IPS DF 4.7 (cell line): ENCODE measurements around the gene TPD52L1.
"Not testable (repeated sequence)": the region's sequence is repeated elsewhere in the genome, so short reads cannot be mapped to it uniquely, and the experiment has no call there.

Experiments
- DNase-seq: peaks from one replicate; pipeline ENCODE4 v3.0.0-alpha.2; 2013; ENCODE audit warnings: low spot score; ENCODE audit errors: extremely low read depth

The TPD52L1 gene

DNA sequence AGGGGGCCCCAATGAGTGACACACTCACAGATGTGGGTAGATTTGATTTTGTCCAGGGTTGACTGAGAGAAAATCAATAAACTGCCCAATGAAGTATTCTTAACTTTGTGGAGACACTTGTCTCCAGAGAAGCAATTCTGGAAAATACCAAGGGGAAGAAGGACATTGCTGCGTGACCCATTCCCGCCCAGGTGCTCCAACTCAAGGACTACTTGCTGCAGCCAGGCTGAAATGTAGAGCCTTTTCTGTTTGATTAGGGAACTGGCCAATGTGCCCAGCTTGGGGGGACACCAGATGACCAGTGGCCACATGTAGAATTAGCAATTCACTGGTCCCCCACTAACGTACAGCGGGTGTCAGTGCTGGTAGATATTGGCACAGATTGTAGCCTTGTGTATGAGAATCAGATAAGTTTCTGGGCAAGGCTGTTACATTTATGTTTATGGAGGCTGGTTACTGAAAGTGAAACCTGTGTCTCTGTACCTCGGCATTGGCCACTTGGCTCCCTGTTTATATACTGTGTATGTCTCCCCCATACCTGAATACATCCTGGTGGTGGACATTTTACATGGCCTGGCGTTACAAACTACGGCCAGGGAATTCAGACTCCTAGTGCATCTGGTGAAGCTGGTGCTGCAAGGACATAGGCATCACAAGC, 115.9 kb downstream of the TPD52L1 start:
- DNase-seq, result no peak

DNA sequence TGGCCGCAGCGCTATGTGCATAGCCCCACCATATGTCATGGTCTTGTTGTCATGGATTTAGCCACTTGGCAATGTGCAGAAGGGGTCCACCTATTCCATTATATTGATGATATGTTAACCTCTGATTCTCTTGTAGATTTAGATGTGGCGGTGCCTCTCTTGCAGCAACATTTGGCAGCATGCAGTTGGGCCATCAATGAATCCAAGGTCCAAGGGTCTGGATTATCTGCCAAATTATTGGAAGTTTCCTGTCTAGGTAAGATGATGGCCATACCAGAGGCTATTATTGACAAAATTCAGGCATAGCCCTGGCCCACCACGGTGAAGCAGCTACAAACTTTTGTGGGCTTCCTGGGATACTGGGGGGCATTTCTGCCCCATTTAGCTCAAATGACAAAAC, 116.8 kb downstream of the TPD52L1 start:
- DNase-seq, result no peak

DNA sequence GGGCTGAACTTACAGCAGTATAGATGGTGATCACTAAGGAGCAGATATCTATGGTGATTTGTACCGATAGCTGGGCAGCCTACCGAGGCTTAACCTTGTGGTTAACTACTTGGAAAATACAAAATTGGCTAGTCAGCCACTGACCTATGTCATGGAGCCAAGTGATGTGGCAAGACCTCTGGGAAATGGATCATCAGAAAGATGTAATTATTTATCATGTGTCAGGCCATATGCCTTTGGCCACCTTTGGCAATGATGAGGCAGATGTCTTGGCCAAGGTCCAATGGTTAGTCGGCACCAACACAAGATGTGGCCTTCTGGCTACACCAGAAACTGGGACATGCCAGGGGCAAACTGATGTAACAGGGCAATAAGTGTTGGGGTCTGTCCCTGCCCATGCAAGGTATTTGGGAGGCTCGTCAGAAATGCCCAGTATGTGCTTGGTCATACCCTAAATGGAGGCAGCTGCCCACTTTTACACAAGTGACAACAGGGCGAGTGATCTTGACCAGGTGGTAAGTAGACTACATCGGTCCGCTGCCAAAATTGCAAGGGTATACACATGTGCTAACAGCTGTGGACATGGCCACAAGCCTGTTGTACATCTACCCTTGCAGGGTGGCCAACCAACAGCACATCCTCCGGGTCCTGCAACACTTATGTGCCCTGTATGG, 118.0 kb downstream of the TPD52L1 start:
- DNase-seq, result no peak

DNA sequence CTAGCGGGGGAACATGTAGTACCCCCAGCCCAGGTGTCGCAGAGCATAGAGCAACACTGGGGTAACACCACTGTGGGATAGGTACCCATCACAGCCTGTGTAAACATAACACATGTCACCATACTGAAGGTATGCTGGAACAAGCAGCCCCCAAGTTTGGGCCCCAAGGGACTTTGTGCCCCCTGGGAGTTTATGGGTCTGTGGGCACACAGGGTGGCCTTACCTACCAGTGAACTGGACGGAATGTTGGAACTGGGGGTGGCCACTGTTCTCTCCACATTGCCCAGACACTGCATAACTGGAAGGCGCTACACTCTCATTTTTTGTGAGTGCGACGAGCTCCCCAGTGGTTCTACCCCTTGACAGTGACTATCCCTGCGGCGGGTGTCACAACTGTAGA, 119.7 kb downstream of the TPD52L1 start:
- DNase-seq, result no peak

DNA sequence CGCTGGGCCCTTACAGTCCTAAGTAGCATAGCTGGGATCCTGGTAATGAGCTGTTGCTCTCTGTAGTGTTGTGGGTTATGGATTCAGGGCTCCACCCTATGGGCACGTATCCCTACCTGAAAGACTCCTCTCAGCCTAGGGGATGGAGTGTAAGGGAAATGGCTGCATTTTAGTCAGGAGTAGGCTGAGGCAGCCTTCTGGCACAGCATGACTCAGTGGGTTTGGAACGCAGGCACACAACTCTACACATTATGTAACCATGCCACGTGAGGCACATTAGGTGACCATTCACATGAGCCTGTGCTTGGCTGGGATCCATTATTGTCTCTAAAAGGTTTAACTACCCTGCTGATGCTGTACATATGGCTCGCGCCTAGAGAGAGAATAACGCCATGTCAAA, 120.4 kb downstream of the TPD52L1 start:
- DNase-seq, result no peak

DNA sequence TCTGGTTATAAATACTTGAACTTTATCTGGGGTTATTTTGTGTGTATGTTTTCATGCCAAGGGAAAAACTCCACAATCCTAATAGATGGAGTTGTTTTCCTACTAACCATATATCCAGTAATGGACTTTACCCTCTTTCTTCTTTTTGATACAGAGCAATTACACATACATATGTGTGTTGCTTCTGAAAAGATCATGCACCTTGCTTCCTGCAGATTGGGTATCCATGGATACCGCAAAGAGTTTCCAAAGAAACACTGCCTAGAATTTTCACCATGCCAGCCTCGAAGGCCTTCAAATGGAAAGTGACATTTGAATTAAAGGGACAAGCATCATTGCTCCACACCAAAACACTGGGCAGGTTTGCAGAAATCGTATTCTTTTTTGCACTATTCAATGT, 121.4 kb downstream of the TPD52L1 start:
- no peak for DNase-seq

DNA sequence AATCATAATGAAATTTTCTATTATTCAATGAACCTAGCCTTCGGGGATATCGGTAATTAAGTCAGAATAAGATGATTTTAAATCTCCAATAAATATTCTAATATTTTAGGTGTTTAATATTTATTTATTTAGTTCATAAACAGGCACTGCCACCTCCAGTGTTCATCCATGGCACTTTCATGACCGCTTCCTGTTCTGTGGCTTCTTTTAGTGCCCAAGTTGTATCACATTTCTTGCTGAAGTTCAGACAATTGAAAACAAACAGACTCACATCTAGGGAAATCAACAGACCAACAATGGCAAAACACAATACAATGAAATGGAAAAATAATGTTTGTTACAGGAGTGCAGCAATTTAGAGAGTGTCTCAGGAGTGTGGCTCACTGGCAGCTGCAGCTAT, 122.2 kb downstream of the TPD52L1 start:
- no peak for DNase-seq

DNA sequence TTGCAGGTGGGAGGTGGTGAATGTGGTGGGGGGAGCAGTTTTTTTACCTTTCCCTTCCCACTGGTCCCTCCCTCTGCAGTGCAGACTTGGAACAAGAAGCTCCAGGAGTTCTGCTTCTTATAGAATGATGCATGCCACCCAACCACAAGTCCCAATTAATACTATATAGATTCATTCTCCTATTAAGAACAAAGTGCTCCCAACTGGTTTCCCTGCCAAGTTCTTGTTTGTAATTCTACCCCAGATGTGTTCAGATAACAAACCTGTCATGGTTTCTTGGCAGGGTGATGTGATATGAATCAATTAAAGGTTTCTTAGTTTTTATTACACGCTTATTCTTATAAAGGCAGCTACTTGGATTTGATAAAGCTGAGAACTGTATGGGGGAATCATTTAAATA, 124.3 kb downstream of the TPD52L1 start:
- no peak for DNase-seq

DNA sequence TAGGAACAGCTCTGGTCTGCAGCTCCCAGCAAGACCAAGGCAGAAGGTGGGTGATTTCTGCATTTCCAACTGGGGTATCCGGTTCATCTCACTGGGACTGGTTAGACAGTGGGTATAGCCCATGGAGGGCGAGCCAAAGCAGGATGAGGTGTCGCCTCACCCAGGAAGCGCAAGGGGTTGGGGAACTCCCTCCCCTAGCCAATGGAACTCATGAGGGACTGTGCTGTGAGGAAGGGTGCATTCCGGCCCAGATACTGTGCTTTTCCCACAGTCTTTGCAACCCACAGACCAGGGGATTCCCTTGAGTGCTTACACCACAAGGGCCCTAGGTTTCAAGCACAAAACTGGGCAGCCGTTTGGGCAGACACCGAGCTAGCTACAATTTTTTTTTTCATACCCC, 126.4 kb downstream of the TPD52L1 start:
- DNase-seq, result no peak

DNA sequence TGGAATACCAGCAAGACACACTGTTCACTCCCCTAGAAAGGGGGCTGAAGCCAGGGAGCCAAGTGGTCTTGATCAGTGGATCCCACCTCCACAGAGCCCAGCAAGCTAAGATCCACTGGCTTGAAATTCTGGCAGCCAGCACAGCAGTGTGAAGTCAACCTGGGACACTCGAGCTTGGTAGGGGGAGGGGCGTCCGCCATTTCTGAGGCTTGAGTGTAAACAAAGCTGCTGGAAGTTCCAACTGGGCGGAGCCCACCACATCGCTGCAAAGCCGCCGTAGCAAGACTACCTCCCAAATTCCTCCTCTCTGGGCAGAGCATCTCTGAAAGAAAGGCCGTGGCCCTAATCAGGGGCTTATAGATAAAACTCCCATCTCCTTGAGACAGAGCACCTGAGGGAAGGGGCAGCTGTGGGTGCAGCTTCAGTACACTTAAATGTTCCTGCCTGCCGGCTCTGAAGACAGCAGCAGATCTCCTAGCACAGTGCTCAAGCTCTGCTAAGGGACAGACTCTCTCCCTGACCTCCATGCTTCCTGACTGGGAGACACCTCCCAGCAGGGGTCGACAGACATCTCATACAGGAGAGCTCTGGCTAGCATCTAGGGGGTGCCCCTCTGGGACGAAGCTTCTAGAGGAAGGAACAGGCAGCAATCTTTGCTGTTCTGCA, 126.9 kb downstream of the TPD52L1 start:
- not testable (repeated sequence) for DNase-seq

DNA sequence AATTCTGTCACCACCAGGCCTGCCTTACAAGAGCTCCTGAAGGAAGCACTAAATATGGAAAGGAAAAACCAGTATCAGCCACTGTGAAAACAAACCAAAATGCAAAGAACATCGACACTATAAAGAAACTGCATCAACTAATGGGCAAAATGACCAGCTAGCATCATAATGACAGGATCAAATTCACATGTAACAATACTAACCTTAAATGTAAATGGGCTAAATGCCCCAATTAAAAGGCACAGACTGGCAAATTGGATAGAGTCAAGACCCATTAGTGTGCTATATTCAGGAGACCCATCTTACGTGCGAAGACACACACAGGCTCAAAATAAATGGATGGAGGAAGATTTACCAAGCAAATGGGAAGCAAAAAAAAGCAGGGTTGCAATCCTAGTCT, 128.9 kb downstream of the TPD52L1 start:
- not testable (repeated sequence) for DNase-seq

DNA sequence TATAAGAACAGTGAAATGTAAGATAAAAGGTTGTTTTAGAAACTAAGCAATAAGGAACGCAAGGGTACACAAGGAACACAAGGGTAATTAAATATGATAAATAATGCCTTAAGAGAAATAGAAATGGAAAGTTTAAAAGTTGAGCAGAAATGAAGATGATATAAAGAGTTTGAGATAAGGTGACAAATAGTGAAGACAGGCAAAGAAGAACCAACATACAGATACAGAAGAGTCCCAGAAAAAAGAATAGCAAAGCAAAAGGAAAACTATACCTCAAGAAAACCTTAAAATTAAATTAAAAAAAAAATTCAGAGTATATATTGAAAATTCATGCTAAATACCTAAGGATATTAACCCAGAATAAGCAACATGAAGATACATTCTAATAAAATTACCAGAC, 131.8 kb downstream of the TPD52L1 start:
- no peak for DNase-seq

DNA sequence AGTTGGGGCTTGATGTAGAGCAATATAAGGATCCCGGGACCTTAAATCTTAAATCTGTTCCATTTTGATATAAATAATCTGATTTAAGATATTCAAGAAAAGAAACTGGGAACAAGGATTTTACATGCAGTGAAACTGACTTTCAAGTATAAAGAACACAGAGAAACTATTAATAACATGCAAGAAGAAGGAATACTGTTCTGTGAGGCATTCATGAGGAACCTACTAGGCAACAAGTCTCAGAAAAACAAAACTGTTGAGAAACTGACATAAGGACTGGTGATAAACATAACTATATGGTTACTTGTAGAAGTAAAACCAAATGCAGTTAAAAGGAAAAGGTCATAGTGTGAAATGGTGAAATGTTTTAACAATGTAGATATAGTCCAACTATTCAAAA, 132.4 kb downstream of the TPD52L1 start:
- no peak for DNase-seq

DNA sequence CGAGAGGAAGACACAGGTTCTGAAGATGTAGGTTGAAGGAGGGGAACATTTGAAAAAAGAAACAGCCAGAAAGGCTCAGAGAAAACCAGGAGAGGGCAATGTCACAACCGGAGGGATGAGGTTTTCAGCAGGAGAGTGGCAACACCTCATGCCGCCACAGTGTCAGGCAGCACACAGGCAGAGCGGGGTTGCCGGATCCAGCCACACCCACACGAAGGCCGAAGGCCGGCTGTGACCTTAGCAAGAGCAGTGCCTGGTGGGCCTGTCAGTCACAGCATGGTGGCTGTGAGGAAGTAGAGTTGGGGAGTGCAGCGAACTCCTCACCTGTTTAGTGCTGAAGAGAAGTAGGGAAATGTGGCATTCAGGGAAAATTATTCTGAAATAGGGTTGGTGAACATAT, 134.1 kb downstream of the TPD52L1 start:
- no peak for DNase-seq

DNA sequence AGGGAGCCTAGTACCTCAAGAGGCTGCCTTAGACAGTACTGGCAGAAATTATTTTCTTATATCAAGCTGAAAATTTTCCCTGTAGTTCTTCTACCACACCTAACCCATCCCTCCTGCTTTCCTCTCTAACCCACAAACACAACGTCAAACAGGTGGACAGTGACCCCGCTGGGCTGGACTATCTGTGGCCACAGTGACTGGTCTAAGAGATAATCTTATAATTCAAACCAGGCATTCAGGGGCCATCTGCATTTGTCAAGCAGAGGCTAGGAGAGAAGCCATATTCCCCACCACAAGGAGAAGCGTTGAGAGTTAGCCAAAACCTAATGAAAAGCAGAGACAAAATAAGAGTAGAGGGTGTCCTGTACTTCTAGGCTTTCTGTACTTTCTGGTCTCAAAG, 140.0 kb downstream of the TPD52L1 start:
- DNase-seq, result no peak

DNA sequence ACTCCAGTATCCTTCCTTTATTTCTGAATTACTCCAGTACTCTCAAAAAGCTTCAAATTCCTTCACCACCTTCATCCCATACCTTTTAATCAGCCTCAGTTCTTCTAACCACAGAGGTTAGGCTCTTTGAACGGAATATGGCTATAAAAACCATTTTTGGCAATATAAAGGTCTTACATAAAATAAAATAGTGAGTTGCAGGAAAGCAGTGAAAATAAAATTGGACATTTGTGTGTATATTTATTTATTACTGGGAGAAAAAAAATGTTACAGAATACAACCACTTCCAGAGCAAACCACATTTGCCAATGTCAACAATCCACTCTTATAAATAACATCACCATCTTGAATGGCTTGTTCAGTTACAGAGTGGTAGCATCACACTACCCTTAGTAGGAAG, 140.5 kb downstream of the TPD52L1 start:
- no peak for DNase-seq

DNA sequence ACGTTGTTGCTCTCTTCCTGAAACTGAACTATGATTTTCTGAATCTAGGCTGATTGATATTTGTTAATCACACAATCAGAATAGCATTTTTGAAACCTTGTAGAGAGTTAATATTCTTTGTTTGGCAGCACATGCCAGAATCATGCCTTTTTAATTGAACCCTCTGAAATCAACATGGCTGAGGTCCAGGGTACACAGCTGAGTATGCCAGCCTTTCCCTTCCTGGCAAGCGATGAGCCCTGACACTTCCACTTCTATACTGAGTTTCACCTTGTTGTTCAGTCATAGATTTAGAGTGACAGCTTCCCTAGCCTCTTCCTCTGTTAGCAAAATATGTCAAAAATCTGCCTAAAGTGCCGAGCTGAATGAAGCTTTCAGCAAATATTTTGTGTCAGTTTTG, 141.4 kb downstream of the TPD52L1 start:
- DNase-seq, result no peak

DNA sequence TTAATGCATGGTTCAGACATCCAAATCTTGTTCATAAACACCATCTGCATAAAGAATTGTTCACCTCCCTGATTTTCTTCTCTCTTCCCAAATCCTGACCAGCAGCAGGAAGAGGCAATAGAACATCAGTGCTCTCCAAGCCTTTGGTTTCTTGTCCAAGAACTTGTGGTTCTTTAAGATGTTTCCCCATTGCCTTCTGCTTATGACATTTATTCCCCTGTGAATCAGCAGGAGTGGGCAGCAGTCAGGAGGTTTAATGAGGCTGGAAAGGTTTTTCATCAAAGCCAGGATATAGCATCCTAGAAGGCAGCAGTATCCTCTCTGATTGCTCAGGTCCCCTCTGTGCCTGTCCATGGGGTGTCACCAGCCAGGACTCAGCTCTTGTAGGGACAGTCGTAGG, 142.9 kb downstream of the TPD52L1 start:
- no peak for DNase-seq

DNA sequence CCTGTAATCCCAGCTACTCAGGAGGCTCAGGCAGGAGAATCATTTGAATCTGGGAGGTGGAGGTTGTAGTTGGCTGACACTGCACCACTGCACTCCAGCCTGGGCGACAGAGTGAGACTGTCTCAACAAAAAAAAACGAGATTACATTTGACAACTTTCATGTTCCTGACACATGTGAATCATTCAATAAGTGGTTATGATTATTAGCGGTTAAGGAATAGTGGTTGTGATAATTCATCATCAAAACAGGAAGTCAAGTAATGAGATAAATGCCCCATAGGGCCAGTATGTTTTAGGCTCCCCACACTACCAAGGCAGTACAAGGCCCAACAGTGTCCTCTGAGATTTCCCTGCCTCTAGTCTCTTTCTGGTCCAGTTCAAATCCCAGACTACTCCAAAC, 145.7 kb downstream of the TPD52L1 start:
- DNase-seq, result no peak

DNA sequence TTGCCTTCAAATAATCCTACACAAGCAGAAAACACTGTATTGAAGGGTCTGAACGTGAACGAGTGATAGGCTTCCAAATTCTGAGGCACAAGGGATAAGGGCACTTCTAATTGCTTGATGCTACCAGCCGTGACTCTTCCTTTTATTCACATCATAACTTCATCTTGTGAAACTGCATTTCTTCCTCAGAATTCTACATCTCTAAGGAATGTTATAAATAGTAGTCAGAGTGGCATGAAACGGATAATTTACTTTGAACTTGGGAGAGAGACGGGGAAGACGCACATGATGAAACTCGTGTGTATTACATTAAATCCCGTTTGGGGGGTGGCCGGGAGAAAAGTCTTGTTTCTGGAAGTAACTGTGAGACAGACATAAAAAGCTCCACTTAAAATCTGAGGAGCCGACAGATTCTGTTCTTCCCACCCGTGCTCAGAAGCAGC, 147.4 kb downstream of the TPD52L1 start:
- no peak for DNase-seq

DNA sequence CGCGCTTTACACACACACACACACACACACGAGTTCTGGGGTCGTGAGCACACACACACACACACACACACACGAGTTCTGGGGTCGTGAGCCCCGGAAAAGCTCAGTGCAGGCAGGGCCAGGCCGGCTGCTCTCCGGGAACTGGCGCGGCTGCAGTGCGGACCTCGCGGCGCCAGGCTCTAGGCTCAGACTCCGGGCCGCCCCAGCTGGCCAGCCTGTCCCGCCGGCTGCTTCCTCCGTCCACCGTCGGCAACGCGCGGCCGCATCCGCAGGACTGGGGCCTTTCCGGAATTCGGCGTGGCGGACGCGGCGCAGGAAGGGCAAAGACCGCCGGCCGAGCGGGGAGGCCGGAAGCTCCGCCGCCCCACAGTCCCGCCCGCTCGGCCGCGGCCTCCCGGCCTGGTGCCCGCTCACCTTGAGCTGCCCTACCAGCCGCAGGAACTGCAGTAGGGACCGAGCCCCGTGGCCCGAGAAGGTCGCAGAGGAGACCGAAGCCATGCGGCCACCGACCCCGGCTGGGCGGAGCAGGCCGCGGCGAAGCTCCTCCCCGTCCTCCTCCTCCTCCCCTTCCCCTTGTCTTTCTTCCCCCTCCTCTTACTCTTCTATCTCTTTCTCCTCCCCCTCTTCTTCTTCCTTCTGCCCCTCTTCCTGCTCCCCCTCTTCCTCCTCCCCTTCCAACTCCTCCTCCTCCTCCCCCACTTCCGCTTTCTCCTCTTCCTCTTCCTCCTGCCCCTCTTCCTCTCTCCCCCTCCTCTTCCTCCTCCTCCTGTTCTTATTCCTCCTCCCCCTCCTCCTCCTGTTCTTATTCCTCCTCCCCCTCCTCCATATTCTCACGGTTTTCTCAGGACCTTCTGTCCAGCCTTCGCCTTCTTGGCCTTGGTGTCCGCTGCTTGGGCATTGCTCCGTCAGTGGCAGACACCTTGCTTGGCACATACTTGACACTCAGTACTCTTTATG, 148.1 kb downstream of the TPD52L1 start, which contains the start of gene HDDC2:
TSS of gene HDDC2 (minus strand) at position 533 of the 957 bp plus-strand sequence. CDS start at position 498, 35 bp downstream.
- DNase-seq, result no peak
